Mesenchymal stem cell (in vitro differentiated cells and primary cell): ENCODE results near the gene DIP2C.

Source experiments
- DNase-seq: peaks from one replicate; pipeline ENCODE4 v3.0.0-alpha.2; 2013
- H2AFZ ChIP-seq: one replicate; pipeline ENCODE4 v1.6.1; 2013; ENCODE audit warnings: low read depth, mild to moderate bottlenecking, control low read depth, inconsistent platforms, low read length, moderate library complexity
- H2AK5ac ChIP-seq: 2 replicates; pipeline ENCODE4 v1.6.1; 2013; ENCODE audit warnings: low read length, moderate library complexity, mild to moderate bottlenecking, inconsistent platforms; ENCODE audit not compliant: severe bottlenecking
- H2BK120ac ChIP-seq: one replicate; pipeline ENCODE4 v1.6.1; 2013; ENCODE audit warnings: low read depth, mild to moderate bottlenecking, inconsistent platforms, low read length, moderate library complexity
- H2BK12ac ChIP-seq, 2 experiments: one replicate each; pipeline ENCODE4 v1.6.1; 2013; ENCODE audit warnings: inconsistent platforms in 2 of 2, low read length in 2 of 2, mild to moderate bottlenecking in 2 of 2, moderate library complexity in 2 of 2, control low read depth in 1 of 2
- H2BK15ac ChIP-seq: one replicate; pipeline ENCODE4 v1.6.1; 2013; ENCODE audit warnings: mild to moderate bottlenecking, low read depth, inconsistent platforms; ENCODE audit not compliant: poor library complexity, severe bottlenecking
- H2BK5ac ChIP-seq: 2 replicates; pipeline ENCODE4 v1.6.1; 2013; ENCODE audit warnings: low read depth, mild to moderate bottlenecking, low read length, control low read depth, inconsistent platforms; ENCODE audit not compliant: poor library complexity, severe bottlenecking
- H3K14ac ChIP-seq, 2 experiments: one replicate each; pipeline ENCODE4 v1.6.1; 2013; ENCODE audit warnings: inconsistent platforms in 2 of 2, low read length in 2 of 2, control low read depth in 1 of 2, mild to moderate bottlenecking in 1 of 2, moderate library complexity in 1 of 2
- H3K18ac ChIP-seq, 2 experiments: one replicate each; pipeline ENCODE4 v1.6.1; 2013; ENCODE audit warnings: inconsistent platforms in 2 of 2, low read length in 2 of 2, control low read depth in 1 of 2, low read depth in 1 of 2, mild to moderate bottlenecking in 1 of 2
- H3K23ac ChIP-seq, 2 experiments: one replicate each; pipeline ENCODE4 v1.6.1; 2013; ENCODE audit warnings: inconsistent platforms in 2 of 2, low read length in 2 of 2, mild to moderate bottlenecking in 2 of 2, moderate library complexity in 2 of 2, control low read depth in 1 of 2
- H3K27ac ChIP-seq: 2 replicates; pipeline ENCODE4 v1.5.1; 2013; ENCODE audit warnings: mild to moderate bottlenecking, moderate library complexity, low read length, control low read depth, inconsistent platforms; ENCODE audit not compliant: poor library complexity, severe bottlenecking
- H3K27me3 ChIP-seq, 2 experiments: 2 replicates each; pipeline versions ENCODE4 v1.6.1 to v1.7.0; 2013; ENCODE audit warnings: low read length in 2 of 2, mild to moderate bottlenecking in 2 of 2, moderate library complexity in 2 of 2, control low read depth in 1 of 2, inconsistent platforms in 1 of 2; ENCODE audit not compliant: control insufficient read depth in 1 of 2, insufficient read depth in 1 of 2
- H3K36me3 ChIP-seq, 2 experiments: 2 replicates each; pipeline versions ENCODE4 v1.6.1 to v1.7.0; 2013; ENCODE audit warnings: low read length in 2 of 2, control low read depth in 1 of 2, inconsistent platforms in 1 of 2, low read depth in 1 of 2, mild to moderate bottlenecking in 1 of 2; ENCODE audit not compliant: insufficient read depth in 2 of 2, control insufficient read depth in 1 of 2
- H3K4ac ChIP-seq, 2 experiments: one replicate each; pipeline ENCODE4 v1.6.1; 2013; ENCODE audit warnings: inconsistent platforms in 2 of 2, low read length in 2 of 2, mild to moderate bottlenecking in 2 of 2, moderate library complexity in 2 of 2, control low read depth in 1 of 2, low read depth in 1 of 2
- H3K4me1 ChIP-seq: 2 replicates; pipeline ENCODE4 v1.6.1; 2013; ENCODE audit warnings: low read depth, low read length, control low read depth; ENCODE audit not compliant: control insufficient read depth, insufficient read depth
- H3K4me2 ChIP-seq: 2 replicates; pipeline ENCODE4 v1.6.1; 2013; ENCODE audit warnings: low read length, mild to moderate bottlenecking, inconsistent platforms; ENCODE audit not compliant: poor library complexity, severe bottlenecking
- H3K4me3 ChIP-seq, 2 experiments: 2 replicates each; pipeline versions ENCODE4 v1.5.1 to v1.7.0; 2013; ENCODE audit warnings: low read length in 2 of 2, mild to moderate bottlenecking in 2 of 2, control low read depth in 1 of 2, low read depth in 1 of 2; ENCODE audit not compliant: insufficient read depth in 1 of 2
- H3K79me1 ChIP-seq: replicated peaks from 2 replicates; pipeline ENCODE4 v1.6.1; 2013; ENCODE audit warnings: mild to moderate bottlenecking, control low read depth, low read length, inconsistent platforms; ENCODE audit not compliant: poor library complexity, severe bottlenecking
- H3K9ac ChIP-seq: 2 replicates; pipeline ENCODE4 v1.7.0; 2013; ENCODE audit warnings: mild to moderate bottlenecking, low read length, moderate library complexity
- H3K9me3 ChIP-seq: 2 replicates; pipeline ENCODE4 v1.7.0; 2013; ENCODE audit warnings: mild to moderate bottlenecking, low read length; ENCODE audit not compliant: control insufficient read depth
- H4K8ac ChIP-seq: one replicate; pipeline ENCODE4 v1.6.1; 2013; ENCODE audit warnings: inconsistent platforms, mild to moderate bottlenecking, low read length, moderate library complexity
- H4K91ac ChIP-seq: one replicate; pipeline ENCODE4 v1.6.1; 2013; ENCODE audit warnings: mild to moderate bottlenecking, low read length, inconsistent platforms
- WGBS: methylation state at CpG from one replicate; pipeline ENCODE4 v1.1.7; 2013; ENCODE audit warnings: mixed read lengths; 5-methylcytosine and 5-hydroxymethylcytosine counted together

DIP2C gene

GRCh38 chr10:470339-471003 lies 219.0 kb downstream of the DIP2C start:
- H3K27ac ChIP-seq: no peak overlapping the region
- H3K4ac ChIP-seq: no peak overlapping the region
- no peaks in the 10 kb centered on the region for H3K4me1 ChIP-seq
- H4K91ac ChIP-seq: no peak overlapping the region
- no peak overlapping the region for H3K4me3 ChIP-seq
- 95% methylated on average over 16 of the region's 20 CpGs for whole genome bisulfite sequencing
- H3K18ac ChIP-seq: no peak overlapping the region
- H2BK120ac ChIP-seq: no peak overlapping the region
- no peak overlapping the region for H3K4me2 ChIP-seq
- no peak overlapping the region for H3K23ac ChIP-seq
- H2BK5ac ChIP-seq: no peak overlapping the region
- DNase-seq: no peak
- no peaks in the 10 kb centered on the region for H3K9me3 ChIP-seq
- peaks cover 43 to 61% of the 10 kb centered on the region in 2 experiments for H3K36me3 ChIP-seq
- no peak overlapping the region for H4K8ac ChIP-seq
- no peak overlapping the region for H2AFZ ChIP-seq
- no peaks in the 10 kb centered on the region for H3K27me3 ChIP-seq
- no peak overlapping the region for H2AK5ac ChIP-seq
- H3K79me1 ChIP-seq: peaks cover 32% of the 10 kb centered on the region
- no peak overlapping the region for H2BK15ac ChIP-seq
- H3K9ac ChIP-seq: no peak overlapping the region
- no peak overlapping the region for H3K14ac ChIP-seq
- no peak overlapping the region for H2BK12ac ChIP-seq

- Histone ChIP-seq H3K4ac (no peak overlapping the region), H3K9me3 (no peaks in the 10 kb centered on the region), H3K4me1 (no peaks in the 10 kb centered on the region), H2BK120ac (no peak overlapping the region), H2BK15ac (no peak overlapping the region), H3K4me3 (no peak overlapping the region), H3K18ac (no peak overlapping the region), H2AFZ (no peak overlapping the region), H2BK5ac (no peak overlapping the region), H3K27me3 (no peaks in the 10 kb centered on the region), H3K9ac (no peak overlapping the region), H3K14ac (no peak overlapping the region), H3K23ac (no peak overlapping the region), H3K36me3 (peaks cover 39 to 57% of the 10 kb centered on the region in 2 experiments), H3K79me1 (peaks cover 30% of the 10 kb centered on the region), H3K4me2 (no peak overlapping the region), H2BK12ac (no peak overlapping the region), H3K27ac (no peak overlapping the region), H4K91ac (no peak overlapping the region), H2AK5ac (no peak overlapping the region), H4K8ac (no peak overlapping the region)
- 94% methylated on average over 7 of the region's 10 CpGs for WGBS
- DNase-seq: no peak
These were observed 219.5 kb downstream of the DIP2C start for GRCh38 chr10:469947-470338.

GRCh38 chr10:459743-460142 lies 229.7 kb downstream of the DIP2C start:
- H3K27ac ChIP-seq: no peak overlapping the region
- no peak overlapping the region for H4K8ac ChIP-seq
- peaks cover 27% of the 10 kb centered on the region for H3K4me1 ChIP-seq
- over 99% methylated on average over 12 of the region's 12 CpGs for WGBS
- H3K36me3 ChIP-seq: peaks cover 6 to 10% of the 10 kb centered on the region in 2 experiments
- no peak overlapping the region for H3K4me3 ChIP-seq
- no peak overlapping the region for H4K91ac ChIP-seq
- no peak overlapping the region for H3K18ac ChIP-seq
- H3K14ac ChIP-seq: no peak overlapping the region
- DNase-seq: no peak
- H2BK15ac ChIP-seq: no peak overlapping the region
- no peak overlapping the region for H3K4ac ChIP-seq
- H3K9ac ChIP-seq: no peak overlapping the region
- no peak overlapping the region for H2BK120ac ChIP-seq
- no peak overlapping the region for H3K4me2 ChIP-seq
- H3K27me3 ChIP-seq: no peaks in the 10 kb centered on the region
- H2AFZ ChIP-seq: no peak overlapping the region
- H3K79me1 ChIP-seq: peaks cover 20% of the 10 kb centered on the region
- H3K9me3 ChIP-seq: no peaks in the 10 kb centered on the region
- no peak overlapping the region for H2BK12ac ChIP-seq
- no peak overlapping the region for H3K23ac ChIP-seq
- peak overlapping the region; percentile 11 for H2AK5ac ChIP-seq
- H2BK5ac ChIP-seq: no peak overlapping the region

GRCh38 chr10:458421-458851 lies 231.0 kb downstream of the DIP2C start:
- Histone ChIP-seq H4K91ac (peak overlapping the region; percentile 8), H3K9ac (no peak overlapping the region), H2BK15ac (no peak overlapping the region), H3K4ac (no peak overlapping the region), H3K27ac (no peak overlapping the region), H4K8ac (no peak overlapping the region), H2BK120ac (no peak overlapping the region), H3K4me1 (peaks cover 29% of the 10 kb centered on the region), H3K14ac (no peak overlapping the region), H2AFZ (no peak overlapping the region), H3K9me3 (no peaks in the 10 kb centered on the region), H2AK5ac (no peak overlapping the region), H3K4me2 (no peak overlapping the region), H3K36me3 (peaks cover 6 to 10% of the 10 kb centered on the region in 2 experiments), H3K79me1 (peaks cover 19% of the 10 kb centered on the region), H3K23ac (no peak overlapping the region), H2BK12ac (no peak overlapping the region), H3K18ac (no peak overlapping the region), H3K4me3 (no peak overlapping the region), H3K27me3 (no peaks in the 10 kb centered on the region), H2BK5ac (no peak overlapping the region)
- no peak for DNase-seq
- WGBS: 92% methylated on average over 21 of the region's 21 CpGs
